Measurements from ENCODE around the gene IGSF21. TPM values are rescaled to one million over a fixed set of nuclear protein-coding genes. Genes with fewer than 3 reads are reported as not detected.

IGSF21 gene
- total and polyA plus RNA-seq, 10 of the 15 experiments (the other 5 are each of a cell fraction or from before 2014, with no cell fraction given): 0.03 to 0.49 TPM; not detected in 8

DNA sequence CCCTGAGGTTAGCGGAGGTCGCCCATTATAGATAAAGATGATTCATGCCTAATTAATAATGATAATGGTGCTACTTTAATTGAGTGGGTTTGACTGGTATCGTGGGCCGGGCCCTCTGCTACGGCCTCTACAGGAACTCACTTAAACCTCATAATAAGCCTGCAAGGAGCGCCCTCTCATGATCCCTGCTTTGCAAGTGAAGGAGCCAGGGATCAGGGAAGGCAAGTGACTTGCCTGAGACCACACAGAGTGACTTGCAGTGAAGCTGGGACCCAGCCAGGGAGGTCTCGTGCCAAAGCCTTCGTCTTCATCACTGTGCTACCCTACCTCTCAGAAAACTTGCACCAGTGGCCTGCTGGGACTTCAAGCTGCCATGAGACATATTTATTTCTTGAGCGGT lies 206.8 kb downstream of the IGSF21 start:
- SMC1A ChIA-PET (ENCODE audit: uncharacterized antibody, unreplicated experiment): interaction anchor here (0.6 to 1.2 kb wide), 2 partner anchors 11 to 274 kb away, joined by 3 to 4 read pairs; no protein-coding TSS in a partner anchor
- no peak for FAIRE-seq
- TF ChIP-seq, protein P1, sequence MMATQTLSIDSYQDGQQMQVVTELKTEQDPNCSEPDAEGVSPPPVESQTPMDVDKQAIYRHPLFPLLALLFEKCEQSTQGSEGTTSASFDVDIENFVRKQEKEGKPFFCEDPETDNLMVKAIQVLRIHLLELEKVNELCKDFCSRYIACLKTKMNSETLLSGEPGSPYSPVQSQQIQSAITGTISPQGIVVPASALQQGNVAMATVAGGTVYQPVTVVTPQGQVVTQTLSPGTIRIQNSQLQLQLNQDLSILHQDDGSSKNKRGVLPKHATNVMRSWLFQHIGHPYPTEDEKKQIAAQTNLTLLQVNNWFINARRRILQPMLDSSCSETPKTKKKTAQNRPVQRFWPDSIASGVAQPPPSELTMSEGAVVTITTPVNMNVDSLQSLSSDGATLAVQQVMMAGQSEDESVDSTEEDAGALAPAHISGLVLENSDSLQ (IDR thresholded peaks at IDR 0.05): no peak
- TF ChIP-seq ZNF217 (IDR thresholded peaks at IDR 0.05) (no peak), SPI1 (IDR thresholded peaks at IDR 0.05; ENCODE audit: borderline replicate concordance, insufficient read depth, low read depth, low read length) (no peak), CHD1 (IDR thresholded peaks at IDR 0.05; ENCODE audit: low read depth, low read length) (no peak), NR2F1 (conservative IDR thresholded peaks at IDR 0.05) (no peak), ZZZ3 (IDR thresholded peaks at IDR 0.05; ENCODE audit: control insufficient read depth, insufficient read length, low read depth) (no peak), STAT3 (IDR thresholded peaks at IDR 0.05; ENCODE audit: low read depth, low read length) (no peak), CHD4 (IDR thresholded peaks at IDR 0.05) (no peak), BHLHE40 (IDR thresholded peaks at IDR 0.05; ENCODE audit: borderline replicate concordance in 1 of 2, low read depth in 2 of 2, low read length in 1 of 2) (no peak), CBX3 (IDR thresholded peaks at IDR 0.05; ENCODE audit: borderline replicate concordance, low read depth) (no peak), STAT1 (conservative IDR thresholded peaks at IDR 0.05) (no peak), TCF7 (IDR thresholded peaks at IDR 0.05; ENCODE audit: borderline replicate concordance) (no peak)
- TF ChIP-seq, protein P2, sequence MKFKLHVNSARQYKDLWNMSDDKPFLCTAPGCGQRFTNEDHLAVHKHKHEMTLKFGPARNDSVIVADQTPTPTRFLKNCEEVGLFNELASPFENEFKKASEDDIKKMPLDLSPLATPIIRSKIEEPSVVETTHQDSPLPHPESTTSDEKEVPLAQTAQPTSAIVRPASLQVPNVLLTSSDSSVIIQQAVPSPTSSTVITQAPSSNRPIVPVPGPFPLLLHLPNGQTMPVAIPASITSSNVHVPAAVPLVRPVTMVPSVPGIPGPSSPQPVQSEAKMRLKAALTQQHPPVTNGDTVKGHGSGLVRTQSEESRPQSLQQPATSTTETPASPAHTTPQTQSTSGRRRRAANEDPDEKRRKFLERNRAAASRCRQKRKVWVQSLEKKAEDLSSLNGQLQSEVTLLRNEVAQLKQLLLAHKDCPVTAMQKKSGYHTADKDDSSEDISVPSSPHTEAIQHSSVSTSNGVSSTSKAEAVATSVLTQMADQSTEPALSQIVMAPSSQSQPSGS (IDR thresholded peaks at IDR 0.05; ENCODE audit: low read length): no peak
- TF ChIP-seq, protein P3, sequence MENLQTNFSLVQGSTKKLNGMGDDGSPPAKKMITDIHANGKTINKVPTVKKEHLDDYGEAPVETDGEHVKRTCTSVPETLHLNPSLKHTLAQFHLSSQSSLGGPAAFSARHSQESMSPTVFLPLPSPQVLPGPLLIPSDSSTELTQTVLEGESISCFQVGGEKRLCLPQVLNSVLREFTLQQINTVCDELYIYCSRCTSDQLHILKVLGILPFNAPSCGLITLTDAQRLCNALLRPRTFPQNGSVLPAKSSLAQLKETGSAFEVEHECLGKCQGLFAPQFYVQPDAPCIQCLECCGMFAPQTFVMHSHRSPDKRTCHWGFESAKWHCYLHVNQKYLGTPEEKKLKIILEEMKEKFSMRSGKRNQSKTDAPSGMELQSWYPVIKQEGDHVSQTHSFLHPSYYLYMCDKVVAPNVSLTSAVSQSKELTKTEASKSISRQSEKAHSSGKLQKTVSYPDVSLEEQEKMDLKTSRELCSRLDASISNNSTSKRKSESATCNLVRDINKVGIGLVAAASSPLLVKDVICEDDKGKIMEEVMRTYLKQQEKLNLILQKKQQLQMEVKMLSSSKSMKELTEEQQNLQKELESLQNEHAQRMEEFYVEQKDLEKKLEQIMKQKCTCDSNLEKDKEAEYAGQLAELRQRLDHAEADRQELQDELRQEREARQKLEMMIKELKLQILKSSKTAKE (IDR thresholded peaks at IDR 0.05; ENCODE audit: low read depth, poor library complexity, severe bottlenecking): no peak
- TF ChIP-seq, protein P4, sequence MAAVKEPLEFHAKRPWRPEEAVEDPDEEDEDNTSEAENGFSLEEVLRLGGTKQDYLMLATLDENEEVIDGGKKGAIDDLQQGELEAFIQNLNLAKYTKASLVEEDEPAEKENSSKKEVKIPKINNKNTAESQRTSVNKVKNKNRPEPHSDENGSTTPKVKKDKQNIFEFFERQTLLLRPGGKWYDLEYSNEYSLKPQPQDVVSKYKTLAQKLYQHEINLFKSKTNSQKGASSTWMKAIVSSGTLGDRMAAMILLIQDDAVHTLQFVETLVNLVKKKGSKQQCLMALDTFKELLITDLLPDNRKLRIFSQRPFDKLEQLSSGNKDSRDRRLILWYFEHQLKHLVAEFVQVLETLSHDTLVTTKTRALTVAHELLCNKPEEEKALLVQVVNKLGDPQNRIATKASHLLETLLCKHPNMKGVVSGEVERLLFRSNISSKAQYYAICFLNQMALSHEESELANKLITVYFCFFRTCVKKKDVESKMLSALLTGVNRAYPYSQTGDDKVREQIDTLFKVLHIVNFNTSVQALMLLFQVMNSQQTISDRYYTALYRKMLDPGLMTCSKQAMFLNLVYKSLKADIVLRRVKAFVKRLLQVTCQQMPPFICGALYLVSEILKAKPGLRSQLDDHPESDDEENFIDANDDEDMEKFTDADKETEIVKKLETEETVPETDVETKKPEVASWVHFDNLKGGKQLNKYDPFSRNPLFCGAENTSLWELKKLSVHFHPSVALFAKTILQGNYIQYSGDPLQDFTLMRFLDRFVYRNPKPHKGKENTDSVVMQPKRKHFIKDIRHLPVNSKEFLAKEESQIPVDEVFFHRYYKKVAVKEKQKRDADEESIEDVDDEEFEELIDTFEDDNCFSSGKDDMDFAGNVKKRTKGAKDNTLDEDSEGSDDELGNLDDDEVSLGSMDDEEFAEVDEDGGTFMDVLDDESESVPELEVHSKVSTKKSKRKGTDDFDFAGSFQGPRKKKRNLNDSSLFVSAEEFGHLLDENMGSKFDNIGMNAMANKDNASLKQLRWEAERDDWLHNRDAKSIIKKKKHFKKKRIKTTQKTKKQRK (IDR thresholded peaks at IDR 0.05; ENCODE audit: low read depth, low read length): no peak
- TF ChIP-seq, protein P5, sequence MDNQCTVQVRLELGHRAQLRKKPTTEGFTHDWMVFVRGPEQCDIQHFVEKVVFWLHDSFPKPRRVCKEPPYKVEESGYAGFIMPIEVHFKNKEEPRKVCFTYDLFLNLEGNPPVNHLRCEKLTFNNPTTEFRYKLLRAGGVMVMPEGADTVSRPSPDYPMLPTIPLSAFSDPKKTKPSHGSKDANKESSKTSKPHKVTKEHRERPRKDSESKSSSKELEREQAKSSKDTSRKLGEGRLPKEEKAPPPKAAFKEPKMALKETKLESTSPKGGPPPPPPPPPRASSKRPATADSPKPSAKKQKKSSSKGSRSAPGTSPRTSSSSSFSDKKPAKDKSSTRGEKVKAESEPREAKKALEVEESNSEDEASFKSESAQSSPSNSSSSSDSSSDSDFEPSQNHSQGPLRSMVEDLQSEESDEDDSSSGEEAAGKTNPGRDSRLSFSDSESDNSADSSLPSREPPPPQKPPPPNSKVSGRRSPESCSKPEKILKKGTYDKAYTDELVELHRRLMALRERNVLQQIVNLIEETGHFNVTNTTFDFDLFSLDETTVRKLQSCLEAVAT (IDR thresholded peaks at IDR 0.05): no peak

More for the DNA sequence above, 206.8 kb downstream of the IGSF21 start:
- ChIA-PET POLR2A (no interaction called here), RAD21 (ENCODE audit: unreplicated experiment) (no interaction called here), CTCF (no interaction called here)
- H3K9ac ChIP-seq (ENCODE audit: control insufficient read depth, insufficient read depth, low read length): no peak overlapping the region
- H4K20me1 ChIP-seq (ENCODE audit: control insufficient read depth, insufficient read depth): no peaks in the 10 kb centered on the region
- no peak overlapping the region for H3K4me3 ChIP-seq
- in situ Hi-C loops (cut with MboI) (no loop called here), intact Hi-C loops (cut with micrococcal nuclease; ENCODE audit: unreplicated experiment) (no loop called here)
- H3K36me3 ChIP-seq (ENCODE audit: control insufficient read depth in 2 of 2, insufficient read depth in 2 of 2, low read length in 1 of 2): no peaks in the 10 kb centered on the region
- H2AFZ ChIP-seq (ENCODE audit: control insufficient read depth, low read depth, low read length): no peak overlapping the region
- no peak overlapping the region for H3K27ac ChIP-seq (ENCODE audit: control insufficient read depth, insufficient read depth)
- 33% methylated on average over 9 of the region's 9 CpGs for WGBS (ENCODE audit: insufficient coverage, insufficient replicate concordance, low lambda C conversion rate, missing lambda C conversion rate)
- no peaks in the 10 kb centered on the region for H3K4me1 ChIP-seq (ENCODE audit: control insufficient read depth, insufficient read depth, low read length)
- no peak overlapping the region for H3K4me2 ChIP-seq (ENCODE audit: control insufficient read depth, insufficient read depth)
- ATAC-seq (no peak), DNase-seq (ENCODE audit: low read depth, low spot score) (no peak)
- no peaks in the 10 kb centered on the region for H3K79me2 ChIP-seq (ENCODE audit: control insufficient read depth, insufficient read depth, low read length)
- BruUV-seq (replicated peaks): no TSS peak
- no peaks in the 10 kb centered on the region for H3K9me3 ChIP-seq (replicated peaks; ENCODE audit: control insufficient read depth, insufficient read depth, low read length)
- H3K27me3 ChIP-seq (replicated peaks in 1 of 2; ENCODE audit: control insufficient read depth in 2 of 2, insufficient read depth in 2 of 2, low read length in 1 of 2): no peaks in the 10 kb centered on the region; a peak in 1 of 4 replicates

All from GM12878 (cell line).